Colon (tissue), 2 donors: ENCODE results near the gene MAP3K3.

Source experiments
- FAIRE-seq: peaks from 2 replicates; lab custom pipeline; 2012; peaks lifted over from hg19 to GRCh38; lab: Jason Lieb, UNC
- donor health status: control.
- donor health status: control.

The MAP3K3 gene

GRCh38 chr17:63621684-63622573 is at the start of gene MAP3K3:
Gene MAP3K3 (plus strand): TSS chr17:63622417. CDS start chr17:63622760, 343 bp downstream.
- FAIRE-seq = peak; percentile 82

- no peak for FAIRE-seq
Measured at GRCh38 chr17:63573634-63574033, 48.6 kb upstream of the MAP3K3 start.

- no peak for FAIRE-seq
Measured at GRCh38 chr17:63578027-63578768, 44.0 kb upstream of the MAP3K3 start.

GRCh38 chr17:63578769-63579111 is 43.5 kb upstream of the MAP3K3 start:
- no peak for FAIRE-seq

- FAIRE-seq = no peak
Measured at GRCh38 chr17:63579633-63580032, 42.6 kb upstream of the MAP3K3 start.

GRCh38 chr17:63587770-63588169 is 34.4 kb upstream of the MAP3K3 start:
- no peak for FAIRE-seq

- no peak for FAIRE-seq
Measured at GRCh38 chr17:63588797-63589196, 33.4 kb upstream of the MAP3K3 start.

GRCh38 chr17:63589646-63590045 is 32.6 kb upstream of the MAP3K3 start:
- FAIRE-seq = no peak

GRCh38 chr17:63592797-63593196 is 29.4 kb upstream of the MAP3K3 start:
- FAIRE-seq = no peak

- no peak for FAIRE-seq
Measured at GRCh38 chr17:63595132-63595531, 27.1 kb upstream of the MAP3K3 start.

GRCh38 chr17:63596856-63597586 is 25.2 kb upstream of the MAP3K3 start:
- FAIRE-seq = no peak

GRCh38 chr17:63598281-63598680 is 23.9 kb upstream of the MAP3K3 start:
- FAIRE-seq = no peak

GRCh38 chr17:63600569-63601438 is 21.4 kb upstream of the MAP3K3 start, which contains the start of gene TACO1:
Gene TACO1 (plus strand): TSS chr17:63600895. CDS start chr17:63601084, 189 bp downstream.
- FAIRE-seq = no peak

GRCh38 chr17:63601439-63602371 is 20.5 kb upstream of the MAP3K3 start:
- FAIRE-seq = no peak

- FAIRE-seq = no peak
Measured at GRCh38 chr17:63609816-63610573, 12.2 kb upstream of the MAP3K3 start.

GRCh38 chr17:63610854-63611253 is 11.4 kb upstream of the MAP3K3 start:
- FAIRE-seq = no peak

GRCh38 chr17:63611354-63611753 is 10.9 kb upstream of the MAP3K3 start:
- no peak for FAIRE-seq

GRCh38 chr17:63613663-63614062 is 8.6 kb upstream of the MAP3K3 start:
- no peak for FAIRE-seq

- no peak for FAIRE-seq
Measured at GRCh38 chr17:63621229-63621683, 961 bp upstream of the MAP3K3 start.
